Coronary artery (tissue), 2 donors: ENCODE measurements around the gene MDM2.

Experiments used
- DNase-seq: peaks from one replicate; pipeline ENCODE4 v3.0.0-alpha.2; 2017; ENCODE audit warnings: low spot score
- H3K27ac ChIP-seq, 2 donors: fragments of 200-600 bp; sonication (generic); one replicate each; pipeline ENCODE4 v1.5.1; 2016 to 2019
- H3K4me3 ChIP-seq: fragments of 200-600 bp; sonication (generic); 2 replicates; pipeline ENCODE4 v1.5.1; 2016; ENCODE audit warnings: mild to moderate bottlenecking, moderate library complexity
- TF ChIP-seq, protein P1 (sequence below): fragments of 200-600 bp; sonication (generic); IDR thresholded peaks from one replicate; pipeline ENCODE4 v1.5.1; 2019; ENCODE audit warnings: antibody characterized with exemption

MDM2 gene

DNA sequence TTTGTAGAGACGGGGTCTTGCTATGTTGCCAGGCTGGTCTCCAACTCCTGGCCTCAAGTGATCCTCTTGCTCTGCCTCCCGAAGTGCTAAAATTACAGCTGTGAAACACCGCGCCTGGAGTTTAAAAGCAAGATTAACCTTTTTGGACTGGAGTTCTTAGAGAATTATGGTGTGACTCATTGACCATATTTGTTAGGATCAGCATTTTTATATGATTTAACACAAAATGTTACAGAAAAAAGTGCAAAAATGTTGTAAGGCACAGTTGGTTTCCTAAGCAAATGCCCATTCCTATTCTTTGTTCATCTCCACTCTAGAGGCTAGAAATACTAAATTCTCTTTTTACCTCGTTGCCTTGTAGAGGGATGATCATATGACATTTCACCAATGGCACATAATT lies 34.4 kb upstream of the MDM2 start:
- H3K27ac ChIP-seq, result no peak overlapping the region
- TF ChIP-seq, protein P1, sequence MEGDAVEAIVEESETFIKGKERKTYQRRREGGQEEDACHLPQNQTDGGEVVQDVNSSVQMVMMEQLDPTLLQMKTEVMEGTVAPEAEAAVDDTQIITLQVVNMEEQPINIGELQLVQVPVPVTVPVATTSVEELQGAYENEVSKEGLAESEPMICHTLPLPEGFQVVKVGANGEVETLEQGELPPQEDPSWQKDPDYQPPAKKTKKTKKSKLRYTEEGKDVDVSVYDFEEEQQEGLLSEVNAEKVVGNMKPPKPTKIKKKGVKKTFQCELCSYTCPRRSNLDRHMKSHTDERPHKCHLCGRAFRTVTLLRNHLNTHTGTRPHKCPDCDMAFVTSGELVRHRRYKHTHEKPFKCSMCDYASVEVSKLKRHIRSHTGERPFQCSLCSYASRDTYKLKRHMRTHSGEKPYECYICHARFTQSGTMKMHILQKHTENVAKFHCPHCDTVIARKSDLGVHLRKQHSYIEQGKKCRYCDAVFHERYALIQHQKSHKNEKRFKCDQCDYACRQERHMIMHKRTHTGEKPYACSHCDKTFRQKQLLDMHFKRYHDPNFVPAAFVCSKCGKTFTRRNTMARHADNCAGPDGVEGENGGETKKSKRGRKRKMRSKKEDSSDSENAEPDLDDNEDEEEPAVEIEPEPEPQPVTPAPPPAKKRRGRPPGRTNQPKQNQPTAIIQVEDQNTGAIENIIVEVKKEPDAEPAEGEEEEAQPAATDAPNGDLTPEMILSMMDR, result no peak
- H3K4me3 ChIP-seq, result no peak overlapping the region
- no peak for DNase-seq

DNA sequence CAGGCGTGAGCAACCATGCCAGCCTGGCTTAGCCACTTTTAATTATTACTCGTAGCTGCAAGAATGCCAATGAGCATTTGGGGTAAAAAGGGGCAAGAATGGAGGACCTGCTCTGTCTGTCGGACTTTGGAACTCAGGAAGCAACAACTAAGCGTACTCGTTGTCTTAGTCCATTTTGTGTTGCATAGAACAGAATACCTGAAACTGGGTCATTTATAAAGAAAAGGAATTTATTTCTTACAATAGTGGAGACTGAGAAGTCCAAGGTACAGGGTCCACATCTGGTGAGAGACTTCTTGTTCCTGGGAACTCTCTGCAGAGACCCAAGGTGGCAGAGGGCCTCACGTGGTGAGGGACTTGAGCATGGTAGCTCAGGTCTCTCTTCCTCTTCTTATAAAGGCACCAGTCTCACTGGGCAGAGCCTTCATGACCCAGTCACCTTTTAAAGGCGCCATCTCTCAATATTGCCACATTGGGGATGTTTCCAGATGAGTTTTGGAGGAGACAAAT lies 32.8 kb upstream of the MDM2 start:
- no peak for DNase-seq
- TF ChIP-seq, protein P1, result no peak
- Histone ChIP-seq H3K4me3 (no peak overlapping the region), H3K27ac (no peak overlapping the region)

DNA sequence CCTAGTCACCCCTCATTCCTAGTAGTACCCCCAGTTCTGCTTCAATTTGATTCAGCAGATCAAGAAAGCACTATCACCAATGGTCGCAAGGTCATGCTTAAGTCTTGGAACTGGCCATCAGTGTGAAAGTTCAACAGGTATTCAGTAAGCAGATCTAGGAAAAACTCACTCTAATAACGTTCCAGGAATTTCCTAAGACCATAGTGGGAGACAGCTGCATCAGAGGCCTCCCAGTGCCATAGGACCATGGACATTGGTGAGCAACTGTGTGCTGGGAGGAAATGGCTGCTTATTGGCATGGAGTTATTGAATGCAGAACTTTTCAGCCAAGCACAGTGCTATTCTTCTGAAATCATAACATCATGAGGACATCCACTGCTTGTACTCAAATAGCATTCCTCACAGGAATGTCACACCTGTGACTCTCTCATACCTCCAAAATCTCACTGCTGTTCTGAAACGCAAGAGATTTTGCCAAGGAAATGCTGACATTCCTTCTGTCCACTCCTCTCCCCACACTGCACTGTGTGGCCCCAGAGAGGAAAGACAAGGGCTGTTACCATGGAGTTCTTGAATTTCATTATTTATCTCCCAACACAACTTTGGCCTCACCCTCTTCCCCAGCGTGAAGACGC lies 30.9 kb upstream of the MDM2 start:
- TF ChIP-seq, protein P1, result no peak
- no peak overlapping the region for H3K4me3 ChIP-seq
- DNase-seq, result no peak
- no peak overlapping the region for H3K27ac ChIP-seq

DNA sequence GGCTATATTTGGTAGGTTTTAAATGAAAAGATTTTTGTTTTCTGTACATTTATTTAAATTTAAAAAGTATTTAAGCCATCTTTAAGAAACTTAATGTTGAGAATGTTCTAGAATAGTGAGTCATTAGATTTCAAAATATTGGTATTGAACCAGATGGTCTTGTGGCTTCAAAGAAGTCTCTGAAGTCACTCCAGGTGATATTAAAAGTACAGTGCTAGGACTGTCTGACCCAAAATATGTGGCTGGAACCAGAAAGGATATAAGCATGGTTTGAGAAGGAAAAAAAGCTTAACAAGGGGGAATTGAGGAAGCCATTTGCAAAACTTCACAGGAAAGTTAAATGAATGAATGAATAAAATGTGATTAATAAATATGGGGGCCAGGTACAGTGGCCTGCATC lies 28.7 kb upstream of the MDM2 start:
- DNase-seq, result no peak
- TF ChIP-seq, protein P1, result no peak
- Histone ChIP-seq H3K27ac (no peak overlapping the region), H3K4me3 (no peak overlapping the region)

DNA sequence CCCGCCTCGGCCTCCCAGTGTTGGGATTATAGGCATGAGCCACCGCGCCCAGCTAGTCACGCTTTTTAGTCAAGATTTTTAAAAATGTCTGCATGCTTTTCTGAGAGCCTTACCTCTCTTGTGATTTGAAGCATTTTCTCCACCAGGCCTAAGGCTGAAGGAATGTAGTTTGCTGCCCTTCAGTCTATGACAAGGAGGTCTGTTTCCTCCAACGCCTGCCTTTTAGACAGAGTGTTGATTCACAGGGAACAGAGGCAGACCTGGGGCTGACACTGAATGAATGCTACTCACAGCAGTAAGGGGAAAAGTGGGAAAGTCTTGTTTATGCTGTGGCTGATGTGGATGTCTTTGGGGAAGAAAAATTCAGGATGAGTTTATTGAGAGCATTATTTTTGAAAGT lies 27.2 kb upstream of the MDM2 start:
- Histone ChIP-seq H3K27ac (no peak overlapping the region), H3K4me3 (no peak overlapping the region)
- TF ChIP-seq, protein P1, result no peak
- DNase-seq, result no peak

DNA sequence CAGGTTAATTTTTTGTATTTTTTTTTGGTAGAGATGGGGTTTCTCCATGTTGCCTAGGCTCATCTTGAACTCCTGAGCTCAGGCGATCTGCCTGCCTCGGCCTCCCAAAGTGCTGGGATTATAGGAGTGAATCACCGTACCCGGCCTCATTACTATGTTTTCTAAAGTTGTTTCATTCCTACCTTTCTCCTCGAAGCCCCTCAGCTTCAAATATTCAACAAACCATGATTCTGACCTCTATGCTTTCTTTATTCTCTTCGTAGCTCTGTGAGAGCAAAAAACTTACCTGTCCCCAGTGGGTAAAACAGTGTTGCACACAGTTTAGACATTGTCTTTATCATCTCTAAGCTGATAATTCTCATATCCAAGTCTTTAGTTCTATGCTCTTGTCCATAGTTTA lies 26.2 kb upstream of the MDM2 start:
- DNase-seq, result no peak
- no peak overlapping the region for H3K4me3 ChIP-seq
- TF ChIP-seq, protein P1, result no peak
- no peak overlapping the region for H3K27ac ChIP-seq

DNA sequence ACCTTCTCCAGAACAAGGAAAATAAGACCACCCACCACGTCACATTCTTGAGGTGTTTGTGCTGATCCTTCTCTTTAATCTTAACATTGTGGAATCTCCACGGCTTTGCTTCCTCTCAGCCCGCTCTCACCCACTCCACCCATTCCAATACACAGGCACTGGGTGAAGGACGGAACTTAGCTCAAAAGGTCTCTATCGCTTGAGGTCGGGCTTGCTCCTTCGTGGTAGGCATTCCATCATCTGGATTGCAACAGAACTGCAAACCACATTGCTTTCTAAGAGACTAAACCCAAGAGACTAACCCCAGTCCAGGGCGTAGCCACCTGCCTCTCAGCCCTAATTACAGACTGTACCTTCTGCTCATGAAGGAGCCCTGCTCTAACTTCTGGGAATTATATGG lies 24.0 kb upstream of the MDM2 start:
- H3K4me3 ChIP-seq, result no peak overlapping the region
- peak overlapping the region in 1 of 2 donors; percentile 5 for H3K27ac ChIP-seq
- DNase-seq, result no peak
- TF ChIP-seq, protein P1, result no peak
